ENCODE results near the gene INSM1.
A peak's percentile ranks its signal among the peaks of the same experiment; 100 is the strongest.

INSM1 gene

GRCh38 chr20:20367575-20368417, at the start of gene INSM1:
TSS of gene INSM1 (plus strand) at chr20:20368104. CDS start at chr20:20368268, 164 bp downstream.
- peak within 1 kb of the TSS; percentile 67 for H3K9ac ChIP-seq (ENCODE audit: insufficient read length, low read depth)
- H3K27me3 ChIP-seq (ENCODE audit: insufficient read depth, insufficient read length): peaks cover 73% of the 10 kb centered on the region
- peak within 1 kb of the TSS; percentile 46 for H3K4me3 ChIP-seq (ENCODE audit: insufficient read length, low read depth)
- no peaks in the 10 kb centered on the region for H3K36me3 ChIP-seq (ENCODE audit: insufficient read depth, insufficient read length, low read length)
- no peaks in the 10 kb centered on the region for H3K4me1 ChIP-seq (ENCODE audit: insufficient read depth, insufficient read length)
- no peaks in the 10 kb centered on the region for H3K9me3 ChIP-seq (ENCODE audit: insufficient read depth, low read length)
- no peak for DNase-seq (ENCODE audit: low read depth, low spot score)
- TF ChIP-seq ZNF274 (IDR thresholded peaks at IDR 0.05; ENCODE audit: low read depth, low read length) (no peak), YY1 (IDR thresholded peaks at IDR 0.05; ENCODE audit: insufficient read depth, insufficient read length) (no peak), SUZ12 (IDR thresholded peaks at IDR 0.05; ENCODE audit: extremely low read depth, insufficient read depth, insufficient read length) (no peak)

- no peaks in the 10 kb centered on the region for H3K4me1 ChIP-seq (ENCODE audit: insufficient read depth, insufficient read length)
- H3K9me3 ChIP-seq (ENCODE audit: insufficient read depth, low read length): no peaks in the 10 kb centered on the region; the same call in 1 of the 2 replicates
- no peaks in the 10 kb centered on the region for H3K36me3 ChIP-seq (ENCODE audit: insufficient read depth, insufficient read length, low read length)
- DNase-seq (ENCODE audit: low read depth, low spot score): no peak
- H3K4me3 ChIP-seq (ENCODE audit: insufficient read length, low read depth): no peak overlapping the region
- H3K9ac ChIP-seq (ENCODE audit: insufficient read length, low read depth): no peak overlapping the region
- H3K27me3 ChIP-seq (ENCODE audit: insufficient read depth, insufficient read length): no peaks in the 10 kb centered on the region
- no peak for TF ChIP-seq ZNF274 (IDR thresholded peaks at IDR 0.05; ENCODE audit: low read depth, low read length)
- TF ChIP-seq SUZ12 (IDR thresholded peaks at IDR 0.05; ENCODE audit: extremely low read depth, insufficient read depth, insufficient read length): no peak
- no peak for TF ChIP-seq YY1 (IDR thresholded peaks at IDR 0.05; ENCODE audit: insufficient read depth, insufficient read length)
Measured at GRCh38 chr20:20318365-20319161, 49.3 kb upstream of the INSM1 start.

GRCh38 chr20:20321134-20321533, 46.8 kb upstream of the INSM1 start:
- no peaks in the 10 kb centered on the region for H3K36me3 ChIP-seq (ENCODE audit: insufficient read depth, insufficient read length, low read length)
- no peak overlapping the region for H3K4me3 ChIP-seq (ENCODE audit: insufficient read length, low read depth)
- TF ChIP-seq SUZ12 (IDR thresholded peaks at IDR 0.05; ENCODE audit: extremely low read depth, insufficient read depth, insufficient read length) (no peak), YY1 (IDR thresholded peaks at IDR 0.05; ENCODE audit: insufficient read depth, insufficient read length) (no peak), ZNF274 (IDR thresholded peaks at IDR 0.05; ENCODE audit: low read depth, low read length) (no peak)
- DNase-seq (ENCODE audit: low read depth, low spot score): no peak
- no peaks in the 10 kb centered on the region; the same call in 1 of the 2 replicates for H3K9me3 ChIP-seq (ENCODE audit: insufficient read depth, low read length)
- no peaks in the 10 kb centered on the region for H3K27me3 ChIP-seq (ENCODE audit: insufficient read depth, insufficient read length)
- no peaks in the 10 kb centered on the region for H3K4me1 ChIP-seq (ENCODE audit: insufficient read depth, insufficient read length)
- no peak overlapping the region for H3K9ac ChIP-seq (ENCODE audit: insufficient read length, low read depth)

- Histone ChIP-seq H3K9me3 (ENCODE audit: insufficient read depth, low read length) (no peaks in the 10 kb centered on the region; the same call in 1 of the 2 replicates), H3K4me3 (ENCODE audit: insufficient read length, low read depth) (no peak overlapping the region), H3K36me3 (ENCODE audit: insufficient read depth, insufficient read length, low read length) (no peaks in the 10 kb centered on the region), H3K27me3 (ENCODE audit: insufficient read depth, insufficient read length) (no peaks in the 10 kb centered on the region), H3K4me1 (ENCODE audit: insufficient read depth, insufficient read length) (no peaks in the 10 kb centered on the region), H3K9ac (ENCODE audit: insufficient read length, low read depth) (no peak overlapping the region)
- DNase-seq (ENCODE audit: low read depth, low spot score): no peak
- TF ChIP-seq ZNF274 (IDR thresholded peaks at IDR 0.05; ENCODE audit: low read depth, low read length) (no peak), SUZ12 (IDR thresholded peaks at IDR 0.05; ENCODE audit: extremely low read depth, insufficient read depth, insufficient read length) (no peak), YY1 (IDR thresholded peaks at IDR 0.05; ENCODE audit: insufficient read depth, insufficient read length) (no peak)
Measured at GRCh38 chr20:20321917-20322316, 46.0 kb upstream of the INSM1 start.

GRCh38 chr20:20322912-20323311, 45.0 kb upstream of the INSM1 start:
- TF ChIP-seq ZNF274 (IDR thresholded peaks at IDR 0.05; ENCODE audit: low read depth, low read length) (no peak), SUZ12 (IDR thresholded peaks at IDR 0.05; ENCODE audit: extremely low read depth, insufficient read depth, insufficient read length) (no peak), YY1 (IDR thresholded peaks at IDR 0.05; ENCODE audit: insufficient read depth, insufficient read length) (no peak)
- Histone ChIP-seq H3K27me3 (ENCODE audit: insufficient read depth, insufficient read length) (no peaks in the 10 kb centered on the region), H3K4me3 (ENCODE audit: insufficient read length, low read depth) (no peak overlapping the region), H3K9ac (ENCODE audit: insufficient read length, low read depth) (no peak overlapping the region), H3K4me1 (ENCODE audit: insufficient read depth, insufficient read length) (no peaks in the 10 kb centered on the region), H3K9me3 (ENCODE audit: insufficient read depth, low read length) (no peaks in the 10 kb centered on the region; the same call in 1 of the 2 replicates), H3K36me3 (ENCODE audit: insufficient read depth, insufficient read length, low read length) (no peaks in the 10 kb centered on the region)
- no peak for DNase-seq (ENCODE audit: low read depth, low spot score)

GRCh38 chr20:20327746-20328145, 40.2 kb upstream of the INSM1 start:
- Histone ChIP-seq H3K9ac (ENCODE audit: insufficient read length, low read depth) (no peak overlapping the region), H3K9me3 (ENCODE audit: insufficient read depth, low read length) (no peaks in the 10 kb centered on the region), H3K4me3 (ENCODE audit: insufficient read length, low read depth) (no peak overlapping the region), H3K27me3 (ENCODE audit: insufficient read depth, insufficient read length) (no peaks in the 10 kb centered on the region), H3K36me3 (ENCODE audit: insufficient read depth, insufficient read length, low read length) (no peaks in the 10 kb centered on the region), H3K4me1 (ENCODE audit: insufficient read depth, insufficient read length) (no peaks in the 10 kb centered on the region)
- no peak for DNase-seq (ENCODE audit: low read depth, low spot score)
- TF ChIP-seq YY1 (IDR thresholded peaks at IDR 0.05; ENCODE audit: insufficient read depth, insufficient read length): no peak
- no peak for TF ChIP-seq ZNF274 (IDR thresholded peaks at IDR 0.05; ENCODE audit: low read depth, low read length)
- no peak for TF ChIP-seq SUZ12 (IDR thresholded peaks at IDR 0.05; ENCODE audit: extremely low read depth, insufficient read depth, insufficient read length)

- Histone ChIP-seq H3K4me3 (ENCODE audit: insufficient read length, low read depth) (no peak overlapping the region), H3K4me1 (ENCODE audit: insufficient read depth, insufficient read length) (no peaks in the 10 kb centered on the region), H3K9ac (ENCODE audit: insufficient read length, low read depth) (no peak overlapping the region), H3K27me3 (ENCODE audit: insufficient read depth, insufficient read length) (no peaks in the 10 kb centered on the region), H3K36me3 (ENCODE audit: insufficient read depth, insufficient read length, low read length) (no peaks in the 10 kb centered on the region), H3K9me3 (ENCODE audit: insufficient read depth, low read length) (no peaks in the 10 kb centered on the region)
- no peak for DNase-seq (ENCODE audit: low read depth, low spot score)
- TF ChIP-seq SUZ12 (IDR thresholded peaks at IDR 0.05; ENCODE audit: extremely low read depth, insufficient read depth, insufficient read length) (no peak), YY1 (IDR thresholded peaks at IDR 0.05; ENCODE audit: insufficient read depth, insufficient read length) (no peak), ZNF274 (IDR thresholded peaks at IDR 0.05; ENCODE audit: low read depth, low read length) (no peak)
Measured at GRCh38 chr20:20329564-20329963, 38.3 kb upstream of the INSM1 start.

Data from NT2/D1 (cell line).